ENCODE data around the gene EIF2S2.

Gene EIF2S2

GRCh38 chr20:34110025-34110744, 1.9 kb downstream of the EIF2S2 start:
- ATAC-seq = no peak
- TF ChIP-seq ZC3H10 (CRISPR knock-in tag; IDR thresholded peaks at IDR 0.05) (no peak), TCF4 (CRISPR knock-in tag; IDR thresholded peaks at IDR 0.05; ENCODE audit: borderline replicate concordance) (no peak), ISL1 (CRISPR knock-in tag; IDR thresholded peaks at IDR 0.05) (no peak), GLIS3 (CRISPR knock-in tag; IDR thresholded peaks at IDR 0.05) (no peak), ESRRG (CRISPR knock-in tag; IDR thresholded peaks at IDR 0.05) (no peak), TOX (CRISPR knock-in tag; IDR thresholded peaks at IDR 0.05; ENCODE audit: borderline replicate concordance) (no peak), CREB5 (CRISPR knock-in tag; IDR thresholded peaks at IDR 0.05; ENCODE audit: low read depth) (no peak), ARNTL (CRISPR knock-in tag; IDR thresholded peaks at IDR 0.05; ENCODE audit: borderline replicate concordance, low read depth) (no peak), PPARA (CRISPR knock-in tag; IDR thresholded peaks at IDR 0.05; ENCODE audit: borderline replicate concordance) (no peak), CSRNP3 (CRISPR knock-in tag; IDR thresholded peaks at IDR 0.05) (no peak), SNAI2 (CRISPR knock-in tag; IDR thresholded peaks at IDR 0.05) (no peak), ZNF70 (CRISPR knock-in tag; IDR thresholded peaks at IDR 0.05) (no peak), ZFP3 (CRISPR knock-in tag; IDR thresholded peaks at IDR 0.05) (no peak), BACH2 (CRISPR knock-in tag; IDR thresholded peaks at IDR 0.05; ENCODE audit: borderline replicate concordance) (no peak), ZNF8 (CRISPR knock-in tag; IDR thresholded peaks at IDR 0.05) (no peak), ZNF565 (CRISPR knock-in tag; conservative IDR thresholded peaks at IDR 0.05; ENCODE audit: low read depth) (no peak), POU6F1 (CRISPR knock-in tag; IDR thresholded peaks at IDR 0.05; ENCODE audit: borderline replicate concordance, low read depth) (no peak), CSDC2 (CRISPR knock-in tag; IDR thresholded peaks at IDR 0.05) (no peak), ZFP30 (CRISPR knock-in tag; IDR thresholded peaks at IDR 0.05) (no peak), PATZ1 (CRISPR knock-in tag; IDR thresholded peaks at IDR 0.05; ENCODE audit: borderline replicate concordance) (no peak)

GRCh38 chr20:34109442-34109841, 2.6 kb downstream of the EIF2S2 start:
- no peak for TF ChIP-seq TCF4 (CRISPR knock-in tag; IDR thresholded peaks at IDR 0.05; ENCODE audit: borderline replicate concordance)
- TF ChIP-seq ISL1 (CRISPR knock-in tag; IDR thresholded peaks at IDR 0.05) = no peak
- TF ChIP-seq CSDC2 (CRISPR knock-in tag; IDR thresholded peaks at IDR 0.05) = no peak
- TF ChIP-seq ZNF70 (CRISPR knock-in tag; IDR thresholded peaks at IDR 0.05) = no peak
- no peak for ATAC-seq

- TF ChIP-seq PATZ1 (CRISPR knock-in tag; IDR thresholded peaks at IDR 0.05; ENCODE audit: borderline replicate concordance) = no peak
- TF ChIP-seq ISL1 (CRISPR knock-in tag; IDR thresholded peaks at IDR 0.05) = no peak
- TF ChIP-seq RARB (CRISPR knock-in tag; IDR thresholded peaks at IDR 0.05) = no peak
- TF ChIP-seq ZNF565 (CRISPR knock-in tag; conservative IDR thresholded peaks at IDR 0.05; ENCODE audit: low read depth) = no peak
- TF ChIP-seq OSR1 (CRISPR knock-in tag; IDR thresholded peaks at IDR 0.05) = no peak
- no peak for TF ChIP-seq ZC3H10 (CRISPR knock-in tag; IDR thresholded peaks at IDR 0.05)
- no peak for TF ChIP-seq POU6F1 (CRISPR knock-in tag; IDR thresholded peaks at IDR 0.05; ENCODE audit: borderline replicate concordance, low read depth)
- no peak for TF ChIP-seq ZNF8 (CRISPR knock-in tag; IDR thresholded peaks at IDR 0.05)
- TF ChIP-seq SNAI2 (CRISPR knock-in tag; IDR thresholded peaks at IDR 0.05) = no peak
- TF ChIP-seq CREB5 (CRISPR knock-in tag; IDR thresholded peaks at IDR 0.05; ENCODE audit: low read depth) = no peak
- TF ChIP-seq ZFP3 (CRISPR knock-in tag; IDR thresholded peaks at IDR 0.05) = no peak
- TF ChIP-seq CSDC2 (CRISPR knock-in tag; IDR thresholded peaks at IDR 0.05) = no peak
- no peak for TF ChIP-seq CSRNP3 (CRISPR knock-in tag; IDR thresholded peaks at IDR 0.05)
- no peak for TF ChIP-seq TOX (CRISPR knock-in tag; IDR thresholded peaks at IDR 0.05; ENCODE audit: borderline replicate concordance)
- no peak for TF ChIP-seq TCF4 (CRISPR knock-in tag; IDR thresholded peaks at IDR 0.05; ENCODE audit: borderline replicate concordance)
- no peak for ATAC-seq
Observed at GRCh38 chr20:34108616-34109174, 3.3 kb downstream of the EIF2S2 start.

All from SK-N-SH treated with all-trans-retinoic acid at 6 μM for 48 hours (cell line).